Uterus (tissue), 4 donors: ENCODE measurements around the gene GNGT2. TPM values are rescaled to one million over a fixed set of nuclear protein-coding genes. Genes with fewer than 3 reads are reported as not detected.
"Not testable (repeated sequence)": the region's sequence is repeated elsewhere in the genome, so short reads cannot be mapped to it uniquely, and the experiment has no call there.

Experiments used
- DNase-seq, 2 donors: peaks; one replicate each; pipeline ENCODE4 v3.0.0-alpha.2; 2019 to 2020
- H3K27ac ChIP-seq, 2 donors: fragments of 200-600 bp; sonication (generic); 1 replicate in 1 of 2; 2 replicates in 1 of 2; pipeline ENCODE4 v1.5.1; 2016 to 2018
- H3K27me3 ChIP-seq, 2 donors: fragments of 200-600 bp; sonication (generic); one replicate each; pipeline ENCODE4 v1.5.1; 2018 to 2019; ENCODE audit warnings: control low read depth in 1 of 2
- H3K36me3 ChIP-seq, 2 donors: fragments of 200-600 bp; sonication (generic); one replicate each; pipeline ENCODE4 v1.5.1; 2019; ENCODE audit warnings: control low read depth in 1 of 2
- H3K4me1 ChIP-seq, 2 donors: fragments of 200-600 bp; sonication (generic); one replicate each; pipeline ENCODE4 v1.5.1; 2018 to 2019; ENCODE audit warnings: control low read depth in 1 of 2
- H3K4me3 ChIP-seq, 2 donors: fragments of 200-600 bp; sonication (generic); 1 replicate in 1 of 2; 2 replicates in 1 of 2; pipeline ENCODE4 v1.5.1; 2018 to 2019; ENCODE audit warnings: mild to moderate bottlenecking in 1 of 2
- H3K9me3 ChIP-seq, 2 donors: fragments of 200-600 bp; sonication (generic); one replicate each; pipeline ENCODE4 v1.5.1; 2019; ENCODE audit warnings: control low read depth in 1 of 2
- POLR2A ChIP-seq, 2 donors: fragments of 450-650 bp; IDR thresholded peaks; one replicate each; pipeline ENCODE4 v1.6.1; 2016; ENCODE audit warnings: antibody characterized with exemption in 2 of 2, mild to moderate bottlenecking in 1 of 2, moderate library complexity in 1 of 2
- intact Hi-C: fragments of 100-400 bp; cut with DNase I; formaldehyde crosslinking; loops from one replicate; pipeline ENCODE4 v1.15.1; 2023; ENCODE audit warnings: low total_unique reads
- total RNA-seq, 4 donors: library from RNA; depleted of rRNA in 3 of 4; stranded (reverse); fragments of >200 nt in 3 of 4; gene quantifications; one replicate each; pipeline versions ENCODE4 v1.1.0 to v1.2.4, GENCODE V29; 2014 to 2023
- TF ChIP-seq, protein P1 (sequence below), 4 experiments: fragments of 200-600 bp in 2 of 4; fragments of 450-650 bp in 2 of 4; sonication (generic) in 2 of 4; IDR thresholded peaks; one replicate each; pipeline ENCODE4 v1.5.1; 2016 to 2019; ENCODE audit warnings: antibody characterized with exemption in 4 of 4, mild to moderate bottlenecking in 2 of 4, moderate library complexity in 1 of 4
- donor health status: DM: yes; HTN: yes; CAD: no.

GNGT2 gene
- total RNA-seq, 4 donors from 2014 or later, result 5.5 to 6.7 TPM; not detected in 2

DNA sequence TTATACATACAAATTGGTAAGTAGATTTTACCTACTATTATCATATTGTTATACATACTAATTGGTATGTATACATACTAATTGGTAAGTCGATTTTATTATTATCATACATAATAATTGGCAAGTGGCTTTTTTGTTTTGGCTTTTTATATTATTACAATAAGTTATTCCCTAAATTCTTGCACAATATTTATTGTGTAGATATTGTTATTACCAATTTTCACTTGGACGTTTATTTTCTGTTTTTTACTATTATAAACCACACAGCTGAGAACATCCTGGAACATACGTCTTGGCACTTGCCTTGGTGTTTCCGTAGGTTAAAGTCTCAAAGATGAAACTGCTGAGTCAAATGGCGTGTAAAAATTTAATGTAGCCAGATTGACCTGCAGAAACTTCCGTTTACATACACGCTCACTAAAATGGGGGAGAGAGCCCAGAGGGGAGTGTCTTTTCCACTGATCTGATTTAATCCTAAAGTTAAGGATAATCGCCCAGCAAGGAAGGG, 18.9 kb downstream of the GNGT2 start:
- Histone ChIP-seq H3K36me3 (no peaks in the 10 kb centered on the region), H3K27ac (peak overlapping the region; percentile 97 to 100), H3K27me3 (no peaks in the 10 kb centered on the region), H3K4me3 (peak overlapping the region; percentile 80 to 93), H3K9me3 (no peaks in the 10 kb centered on the region), H3K4me1 (no peaks in the 10 kb centered on the region)
- no peak for DNase-seq
- intact Hi-C loops, result no loop called here
- TF ChIP-seq, protein P1, sequence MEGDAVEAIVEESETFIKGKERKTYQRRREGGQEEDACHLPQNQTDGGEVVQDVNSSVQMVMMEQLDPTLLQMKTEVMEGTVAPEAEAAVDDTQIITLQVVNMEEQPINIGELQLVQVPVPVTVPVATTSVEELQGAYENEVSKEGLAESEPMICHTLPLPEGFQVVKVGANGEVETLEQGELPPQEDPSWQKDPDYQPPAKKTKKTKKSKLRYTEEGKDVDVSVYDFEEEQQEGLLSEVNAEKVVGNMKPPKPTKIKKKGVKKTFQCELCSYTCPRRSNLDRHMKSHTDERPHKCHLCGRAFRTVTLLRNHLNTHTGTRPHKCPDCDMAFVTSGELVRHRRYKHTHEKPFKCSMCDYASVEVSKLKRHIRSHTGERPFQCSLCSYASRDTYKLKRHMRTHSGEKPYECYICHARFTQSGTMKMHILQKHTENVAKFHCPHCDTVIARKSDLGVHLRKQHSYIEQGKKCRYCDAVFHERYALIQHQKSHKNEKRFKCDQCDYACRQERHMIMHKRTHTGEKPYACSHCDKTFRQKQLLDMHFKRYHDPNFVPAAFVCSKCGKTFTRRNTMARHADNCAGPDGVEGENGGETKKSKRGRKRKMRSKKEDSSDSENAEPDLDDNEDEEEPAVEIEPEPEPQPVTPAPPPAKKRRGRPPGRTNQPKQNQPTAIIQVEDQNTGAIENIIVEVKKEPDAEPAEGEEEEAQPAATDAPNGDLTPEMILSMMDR (IDR thresholded peaks at IDR 0.05), result no peak
- peak in 1 of 2 donors; percentile 25 for TF ChIP-seq POLR2A (IDR thresholded peaks at IDR 0.05)

DNA sequence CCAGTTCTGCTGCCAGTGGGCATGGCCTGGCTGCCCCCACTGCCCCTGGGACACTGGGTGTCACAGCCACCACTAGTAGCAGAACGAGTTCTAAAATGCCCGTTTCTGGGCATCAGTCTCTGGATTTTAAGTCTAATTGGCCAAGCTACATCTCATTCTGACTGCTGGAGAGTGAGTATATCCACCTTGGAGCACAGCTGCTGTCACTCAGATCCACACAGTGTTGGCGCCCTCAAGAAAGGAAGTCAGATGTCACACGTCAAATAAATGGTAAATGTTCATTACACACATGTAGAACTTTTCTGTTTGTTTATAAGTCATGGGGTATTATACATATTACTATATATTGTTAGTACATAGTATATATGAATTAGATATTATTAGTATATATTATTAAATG, 19.4 kb downstream of the GNGT2 start:
- Histone ChIP-seq H3K9me3 (no peaks in the 10 kb centered on the region), H3K4me1 (no peaks in the 10 kb centered on the region), H3K36me3 (no peaks in the 10 kb centered on the region), H3K4me3 (no peak overlapping the region), H3K27ac (no peak overlapping the region), H3K27me3 (no peaks in the 10 kb centered on the region)
- intact Hi-C loops, result no loop called here
- TF ChIP-seq POLR2A (IDR thresholded peaks at IDR 0.05), result no peak
- TF ChIP-seq, protein P1 (IDR thresholded peaks at IDR 0.05), result no peak
- DNase-seq, result no peak

DNA sequence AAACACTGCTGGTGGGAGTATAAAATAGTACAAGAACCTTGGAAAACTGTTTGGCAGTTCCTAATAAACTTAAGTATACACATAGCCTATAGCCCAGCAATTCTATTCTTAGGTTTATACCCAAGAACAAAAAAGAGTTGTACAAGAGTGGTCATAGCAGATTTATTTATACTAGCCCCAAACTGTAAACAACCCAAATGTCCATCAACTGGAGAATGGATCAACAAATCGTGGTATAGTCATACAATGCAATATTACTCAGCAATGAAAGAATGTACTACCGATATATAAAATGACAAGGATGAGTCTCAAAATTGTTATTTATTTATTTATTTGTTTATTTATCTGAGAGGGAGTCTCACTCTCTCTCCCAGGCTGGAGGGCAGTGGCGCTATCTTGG, 23.1 kb downstream of the GNGT2 start:
- no peak for DNase-seq
- Histone ChIP-seq H3K9me3 (no peaks in the 10 kb centered on the region), H3K4me3 (no peak overlapping the region), H3K36me3 (no peaks in the 10 kb centered on the region), H3K27me3 (no peaks in the 10 kb centered on the region), H3K27ac (no peak overlapping the region), H3K4me1 (no peaks in the 10 kb centered on the region)
- TF ChIP-seq POLR2A (IDR thresholded peaks at IDR 0.05), result no peak
- TF ChIP-seq, protein P1 (IDR thresholded peaks at IDR 0.05), result no peak
- intact Hi-C loops, result no loop called here

DNA sequence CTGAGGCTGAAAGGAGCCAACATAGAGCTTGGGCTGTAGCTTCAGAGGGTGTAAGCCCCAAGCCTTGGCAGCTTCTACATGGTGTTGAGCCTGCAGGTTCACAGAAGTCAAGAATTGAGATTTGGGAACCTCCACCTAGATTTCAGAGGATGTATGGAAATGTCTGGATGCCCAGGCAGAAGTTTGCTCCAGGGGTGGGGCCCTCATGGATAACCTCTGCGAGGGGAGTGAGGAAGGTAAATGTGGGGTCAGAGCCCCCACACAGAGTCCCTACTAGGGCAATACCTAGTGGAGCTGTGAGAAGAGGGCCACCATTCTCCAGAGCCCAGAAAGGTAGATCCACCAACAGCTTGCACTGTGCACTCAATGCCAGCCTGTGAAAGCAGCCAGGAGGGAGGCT, 25.0 kb downstream of the GNGT2 start:
- H3K9me3 ChIP-seq, H3K27me3 ChIP-seq, H3K36me3 ChIP-seq, H3K4me3 ChIP-seq, H3K4me1 ChIP-seq, DNase-seq, H3K27ac ChIP-seq, intact Hi-C loops: not testable (repeated sequence)

DNA sequence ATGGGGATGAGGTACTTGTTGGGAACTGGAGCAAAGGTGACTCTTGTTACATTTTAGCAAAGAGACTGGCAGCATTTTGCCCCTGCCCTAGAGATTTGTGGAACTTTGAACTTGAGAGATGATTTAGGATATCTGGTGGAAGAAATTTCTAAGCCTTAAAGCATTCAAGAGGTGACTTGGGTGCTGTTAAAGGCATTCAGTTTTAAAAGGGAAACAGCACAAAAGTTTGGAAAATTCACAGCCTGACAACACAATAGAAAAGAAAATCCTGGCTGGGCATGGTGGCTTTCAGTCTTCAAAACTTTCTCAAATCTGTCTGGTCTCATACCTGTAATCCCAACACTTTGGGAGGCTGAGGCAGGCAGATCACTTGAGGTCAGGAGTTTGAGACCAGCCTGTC, 25.9 kb downstream of the GNGT2 start:
- H3K4me1 ChIP-seq, intact Hi-C loops, H3K27me3 ChIP-seq, H3K36me3 ChIP-seq, H3K27ac ChIP-seq, H3K4me3 ChIP-seq, H3K9me3 ChIP-seq, DNase-seq: not testable (repeated sequence)

DNA sequence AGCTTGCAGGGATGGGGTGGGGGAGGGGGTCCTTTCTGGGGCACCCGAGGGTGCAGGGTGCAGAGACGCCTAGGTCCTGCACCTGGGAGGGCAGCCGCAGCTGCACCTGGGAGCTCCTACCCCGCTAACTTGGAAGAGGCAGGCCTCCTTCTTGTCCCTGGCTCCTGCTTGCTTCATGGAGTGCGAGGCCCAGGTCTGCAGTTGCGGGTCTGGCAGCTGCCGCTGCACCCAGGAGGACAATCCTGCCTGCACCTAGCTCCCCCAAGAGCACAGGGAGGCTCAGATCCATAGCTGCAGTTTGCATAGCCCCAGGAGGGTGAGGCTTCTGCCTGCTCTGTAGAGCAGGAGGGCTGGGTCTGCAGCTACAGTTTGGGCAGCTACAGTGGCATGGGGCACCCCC, 26.6 kb downstream of the GNGT2 start:
- DNase-seq, result no peak
- TF ChIP-seq, protein P1 (IDR thresholded peaks at IDR 0.05), result no peak
- no peak for TF ChIP-seq POLR2A (IDR thresholded peaks at IDR 0.05)
- Histone ChIP-seq H3K27me3 (no peaks in the 10 kb centered on the region), H3K4me3 (no peak overlapping the region), H3K27ac (no peak overlapping the region), H3K9me3 (no peaks in the 10 kb centered on the region), H3K36me3 (no peaks in the 10 kb centered on the region), H3K4me1 (no peaks in the 10 kb centered on the region)
- intact Hi-C loops, result no loop called here
